ENCODE measurements around the gene TUBB2B.
"Not testable (repeated sequence)": the region's sequence is repeated elsewhere in the genome, so short reads cannot be mapped to it uniquely, and the experiment has no call there.

The TUBB2B gene

DNA sequence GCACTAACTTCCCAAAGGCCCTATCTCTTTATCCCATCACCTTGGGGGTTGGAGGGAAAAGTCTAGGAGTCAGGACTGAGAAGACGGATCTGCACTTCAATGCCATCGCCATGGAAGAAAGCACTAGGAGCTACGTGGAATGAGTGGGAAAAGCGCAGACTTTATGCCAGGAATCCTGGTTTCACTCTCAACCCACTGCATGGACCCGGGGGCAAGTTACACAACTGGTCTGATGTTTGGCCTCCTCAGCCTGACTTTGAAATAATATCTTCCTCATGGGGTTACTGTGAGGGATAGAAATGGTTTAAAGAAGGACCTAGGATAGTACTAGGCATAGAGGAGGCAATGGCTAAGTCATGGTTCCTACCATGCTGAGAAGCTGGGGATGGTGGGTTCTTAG lies 17.8 kb upstream of the TUBB2B start:
- WGBS, 2 experiments: 94 to 97% methylated on average over 5 of the region's 5 CpGs
- H3K27me3 ChIP-seq (ENCODE audit: control insufficient read depth, insufficient read depth, low read length, poor library complexity, severe bottlenecking): no peaks in the 10 kb centered on the region

DNA sequence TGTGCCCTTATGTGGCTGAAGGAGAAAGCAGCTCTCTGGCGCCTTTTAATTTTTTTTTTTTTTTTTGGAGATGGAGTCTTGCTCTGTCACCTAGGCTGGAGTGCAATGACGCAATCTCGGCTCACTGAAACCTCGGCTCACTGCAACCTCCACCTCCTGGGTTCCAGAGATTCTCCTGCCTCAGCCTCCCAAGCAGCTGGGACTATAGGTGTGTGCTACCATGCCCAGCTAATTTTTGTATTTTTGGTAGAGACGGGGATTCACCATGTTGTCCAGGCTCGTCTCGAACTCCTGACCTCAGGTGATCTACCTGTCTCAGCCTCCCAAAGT lies 17.3 kb upstream of the TUBB2B start:
- H3K4me1 ChIP-seq (ENCODE audit: control insufficient read depth, insufficient read depth, low read length): peaks cover 23% of the 10 kb centered on the region
- H3K9me3 ChIP-seq (ENCODE audit: control insufficient read depth, low read length); H3K4me3 ChIP-seq (ENCODE audit: insufficient read depth, low read depth, low read length); H3K36me3 ChIP-seq (ENCODE audit: control insufficient read depth, insufficient read depth, low read length); H3K27me3 ChIP-seq (ENCODE audit: control insufficient read depth, insufficient read depth, low read length, poor library complexity, severe bottlenecking); H3K27ac ChIP-seq (ENCODE audit: insufficient read depth, low read depth, low read length, poor library complexity, severe bottlenecking): not testable (repeated sequence)
- 94 to 95% methylated on average over 7 of the region's 7 CpGs for WGBS, 2 experiments

More for the DNA sequence above, 17.8 kb upstream of the TUBB2B start:
- H3K36me3 ChIP-seq (ENCODE audit: control insufficient read depth, insufficient read depth, low read length): no peaks in the 10 kb centered on the region
- no peak overlapping the region for H3K27ac ChIP-seq (ENCODE audit: insufficient read depth, low read depth, low read length, poor library complexity, severe bottlenecking)
- no peaks in the 10 kb centered on the region for H3K9me3 ChIP-seq (ENCODE audit: control insufficient read depth, low read length)
- H3K4me1 ChIP-seq (ENCODE audit: control insufficient read depth, insufficient read depth, low read length): peaks cover 27% of the 10 kb centered on the region
- H3K4me3 ChIP-seq (ENCODE audit: insufficient read depth, low read depth, low read length): no peak overlapping the region

DNA sequence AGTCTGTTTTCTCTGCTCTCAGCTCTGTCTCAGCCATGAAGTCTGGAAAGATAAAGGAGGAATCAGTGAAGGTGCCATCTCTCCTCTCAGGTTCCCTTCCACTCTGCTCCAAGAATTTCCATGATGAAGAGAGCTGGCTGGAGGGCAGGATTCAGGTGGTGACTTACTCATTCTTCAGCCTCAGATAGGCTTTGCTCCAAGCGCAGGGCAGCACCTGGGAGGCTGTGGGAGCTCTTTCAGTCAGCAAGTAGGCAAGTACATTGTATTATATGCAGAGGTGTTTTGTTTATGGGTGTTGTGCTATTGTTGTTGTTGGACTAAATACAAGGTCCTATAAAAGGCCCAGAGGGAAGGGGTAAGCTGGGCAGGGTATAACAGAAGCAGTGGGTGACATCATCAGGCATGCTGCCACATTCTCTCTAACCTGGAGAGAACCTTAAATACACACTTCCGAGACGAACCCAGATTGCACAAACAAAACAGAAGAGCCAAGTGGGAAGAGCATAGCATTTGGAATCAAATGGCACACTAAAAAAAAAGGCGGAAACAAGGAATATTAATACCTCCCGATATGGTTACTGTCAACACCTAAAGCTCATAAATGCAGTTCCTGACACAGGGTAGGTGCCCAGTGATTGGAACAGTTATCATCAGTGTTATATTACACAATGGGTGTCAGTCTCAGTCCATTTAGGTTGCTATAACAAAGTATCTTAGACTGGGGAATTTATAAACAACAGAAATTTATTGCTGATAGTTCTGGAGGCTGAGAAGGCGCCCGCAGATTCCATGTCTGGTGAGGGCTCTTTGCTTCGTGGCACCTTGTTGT lies 16.8 kb upstream of the TUBB2B start:
- H3K27me3 ChIP-seq (ENCODE audit: control insufficient read depth, insufficient read depth, low read length, poor library complexity, severe bottlenecking): no peaks in the 10 kb centered on the region
- no peaks in the 10 kb centered on the region for H3K9me3 ChIP-seq (ENCODE audit: control insufficient read depth, low read length)
- H3K4me1 ChIP-seq (ENCODE audit: control insufficient read depth, insufficient read depth, low read length): peaks cover 17% of the 10 kb centered on the region
- no peak overlapping the region for H3K27ac ChIP-seq (ENCODE audit: insufficient read depth, low read depth, low read length, poor library complexity, severe bottlenecking)
- 95 to 96% methylated on average over 8 of the region's 8 CpGs for WGBS, 2 experiments
- H3K4me3 ChIP-seq (ENCODE audit: insufficient read depth, low read depth, low read length): no peak overlapping the region
- H3K36me3 ChIP-seq (ENCODE audit: control insufficient read depth, insufficient read depth, low read length): no peaks in the 10 kb centered on the region

DNA sequence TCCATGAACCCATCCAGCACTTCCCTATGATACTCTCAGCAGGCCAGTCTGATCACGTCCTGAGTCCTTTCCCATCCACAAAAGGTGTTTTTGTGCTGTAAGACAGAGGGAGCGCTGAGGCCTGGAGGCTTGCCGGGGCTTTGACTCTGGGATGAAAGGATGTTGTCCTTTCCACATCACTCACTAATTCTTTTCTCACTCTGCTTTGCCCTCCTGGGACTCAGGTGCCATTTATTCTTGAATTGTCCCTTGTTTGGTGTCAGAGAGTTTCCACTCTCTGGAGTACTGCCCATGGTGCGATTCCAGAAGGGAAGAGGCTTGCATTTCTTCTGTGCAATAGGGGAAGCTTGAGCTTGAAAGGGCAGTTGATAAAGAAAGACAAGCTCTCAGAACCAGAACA lies 15.3 kb upstream of the TUBB2B start:
- Histone ChIP-seq H3K27me3 (ENCODE audit: control insufficient read depth, insufficient read depth, low read length, poor library complexity, severe bottlenecking) (no peaks in the 10 kb centered on the region), H3K9me3 (ENCODE audit: control insufficient read depth, low read length) (no peaks in the 10 kb centered on the region), H3K4me3 (ENCODE audit: insufficient read depth, low read depth, low read length) (no peak overlapping the region), H3K27ac (ENCODE audit: insufficient read depth, low read depth, low read length, poor library complexity, severe bottlenecking) (no peak overlapping the region), H3K36me3 (ENCODE audit: control insufficient read depth, insufficient read depth, low read length) (no peaks in the 10 kb centered on the region), H3K4me1 (ENCODE audit: control insufficient read depth, insufficient read depth, low read length) (peaks cover 8% of the 10 kb centered on the region)
- 58 to 87% methylated on average over 1 to 4 of the region's 4 CpGs for WGBS, 2 experiments

DNA sequence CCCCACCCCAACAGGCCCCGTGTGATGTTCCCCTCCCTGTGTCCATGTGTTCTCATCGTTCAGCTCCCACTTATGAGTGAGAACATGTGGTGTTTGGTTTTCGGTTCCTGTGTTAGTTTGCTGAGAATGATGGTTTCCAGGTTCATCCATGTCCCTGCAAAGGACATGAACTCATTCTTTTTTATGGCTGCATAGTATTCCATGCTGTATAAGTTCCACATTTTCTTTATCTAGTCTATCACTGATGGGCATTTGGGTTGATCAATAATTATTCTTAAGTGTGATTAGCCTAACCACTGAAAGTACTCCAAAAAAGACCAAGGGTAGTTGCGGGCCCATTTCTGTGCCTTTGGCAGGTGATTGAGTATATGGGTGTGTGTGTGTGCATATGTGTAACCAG lies 14.3 kb upstream of the TUBB2B start:
- WGBS, 2 experiments: 93 to 98% methylated on average over 3 of the region's 4 CpGs
- H3K9me3 ChIP-seq (ENCODE audit: control insufficient read depth, low read length); H3K27me3 ChIP-seq (ENCODE audit: control insufficient read depth, insufficient read depth, low read length, poor library complexity, severe bottlenecking); H3K4me1 ChIP-seq (ENCODE audit: control insufficient read depth, insufficient read depth, low read length); H3K36me3 ChIP-seq (ENCODE audit: control insufficient read depth, insufficient read depth, low read length); H3K4me3 ChIP-seq (ENCODE audit: insufficient read depth, low read depth, low read length); H3K27ac ChIP-seq (ENCODE audit: insufficient read depth, low read depth, low read length, poor library complexity, severe bottlenecking): not testable (repeated sequence)

DNA sequence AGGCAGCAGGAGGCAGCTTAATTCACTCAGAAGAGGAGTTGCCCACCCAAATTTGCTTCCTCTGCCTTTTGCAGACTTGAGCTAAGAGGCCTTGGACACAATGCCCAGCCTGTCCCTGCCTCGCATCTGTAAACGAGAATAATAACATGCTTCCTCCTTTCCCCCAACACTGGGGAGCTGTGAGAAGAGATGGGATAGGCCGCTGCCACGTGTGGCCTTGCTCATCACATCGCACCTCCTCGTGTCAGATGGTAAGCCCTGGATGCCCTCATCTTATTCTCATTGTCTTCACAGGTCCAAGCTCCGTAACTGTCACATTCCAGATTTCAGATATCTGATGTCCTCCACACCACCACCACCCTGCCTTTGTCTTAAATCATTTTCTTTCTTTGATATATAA lies 13.1 kb upstream of the TUBB2B start:
- Histone ChIP-seq H3K27ac (ENCODE audit: insufficient read depth, low read depth, low read length, poor library complexity, severe bottlenecking) (no peak overlapping the region), H3K4me1 (ENCODE audit: control insufficient read depth, insufficient read depth, low read length) (no peaks in the 10 kb centered on the region), H3K9me3 (ENCODE audit: control insufficient read depth, low read length) (no peaks in the 10 kb centered on the region), H3K36me3 (ENCODE audit: control insufficient read depth, insufficient read depth, low read length) (no peaks in the 10 kb centered on the region), H3K27me3 (ENCODE audit: control insufficient read depth, insufficient read depth, low read length, poor library complexity, severe bottlenecking) (no peaks in the 10 kb centered on the region), H3K4me3 (ENCODE audit: insufficient read depth, low read depth, low read length) (no peak overlapping the region)
- WGBS, 2 experiments: 80 to 83% methylated on average over 7 of the region's 7 CpGs

DNA sequence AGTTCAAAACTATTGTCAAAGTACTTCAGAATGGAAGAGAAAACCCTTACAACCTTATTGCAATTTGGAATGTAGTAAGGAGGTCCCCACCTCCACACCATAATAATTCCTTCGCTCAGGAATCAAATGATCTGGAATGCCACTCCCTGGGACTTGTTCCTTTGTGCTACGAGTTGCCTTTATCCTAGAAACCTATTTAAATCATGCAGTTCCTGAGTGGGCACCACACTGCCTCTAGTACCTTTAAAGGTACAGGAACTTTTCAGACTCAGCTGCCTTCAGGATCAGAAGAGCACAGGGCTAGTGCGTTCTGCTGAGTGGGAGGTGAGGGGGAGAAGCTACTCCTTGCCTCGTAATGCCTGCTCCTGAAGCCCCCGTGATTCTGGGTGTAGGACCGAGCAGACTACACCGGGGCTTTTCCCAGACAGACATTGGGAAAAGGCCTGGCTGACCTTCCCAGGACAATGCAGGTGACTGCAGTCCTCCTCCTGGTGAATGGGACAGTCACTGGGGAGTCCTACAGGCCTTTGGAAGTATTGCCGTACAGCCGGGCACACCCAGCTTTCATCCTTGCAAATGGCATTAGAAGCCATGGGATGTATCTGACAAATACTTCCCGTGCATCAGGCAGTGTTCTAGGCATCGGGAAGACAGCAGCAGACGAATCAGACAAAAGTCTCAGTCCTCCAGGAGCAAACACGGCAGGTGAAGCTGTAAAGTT lies 11.8 kb upstream of the TUBB2B start:
- Histone ChIP-seq H3K4me1 (ENCODE audit: control insufficient read depth, insufficient read depth, low read length) (no peaks in the 10 kb centered on the region), H3K9me3 (ENCODE audit: control insufficient read depth, low read length) (no peaks in the 10 kb centered on the region), H3K27me3 (ENCODE audit: control insufficient read depth, insufficient read depth, low read length, poor library complexity, severe bottlenecking) (no peaks in the 10 kb centered on the region), H3K27ac (ENCODE audit: insufficient read depth, low read depth, low read length, poor library complexity, severe bottlenecking) (no peak overlapping the region), H3K4me3 (ENCODE audit: insufficient read depth, low read depth, low read length) (no peak overlapping the region), H3K36me3 (ENCODE audit: control insufficient read depth, insufficient read depth, low read length) (no peaks in the 10 kb centered on the region)
- WGBS, 2 experiments: 81 to 85% methylated on average over 13 of the region's 13 CpGs

DNA sequence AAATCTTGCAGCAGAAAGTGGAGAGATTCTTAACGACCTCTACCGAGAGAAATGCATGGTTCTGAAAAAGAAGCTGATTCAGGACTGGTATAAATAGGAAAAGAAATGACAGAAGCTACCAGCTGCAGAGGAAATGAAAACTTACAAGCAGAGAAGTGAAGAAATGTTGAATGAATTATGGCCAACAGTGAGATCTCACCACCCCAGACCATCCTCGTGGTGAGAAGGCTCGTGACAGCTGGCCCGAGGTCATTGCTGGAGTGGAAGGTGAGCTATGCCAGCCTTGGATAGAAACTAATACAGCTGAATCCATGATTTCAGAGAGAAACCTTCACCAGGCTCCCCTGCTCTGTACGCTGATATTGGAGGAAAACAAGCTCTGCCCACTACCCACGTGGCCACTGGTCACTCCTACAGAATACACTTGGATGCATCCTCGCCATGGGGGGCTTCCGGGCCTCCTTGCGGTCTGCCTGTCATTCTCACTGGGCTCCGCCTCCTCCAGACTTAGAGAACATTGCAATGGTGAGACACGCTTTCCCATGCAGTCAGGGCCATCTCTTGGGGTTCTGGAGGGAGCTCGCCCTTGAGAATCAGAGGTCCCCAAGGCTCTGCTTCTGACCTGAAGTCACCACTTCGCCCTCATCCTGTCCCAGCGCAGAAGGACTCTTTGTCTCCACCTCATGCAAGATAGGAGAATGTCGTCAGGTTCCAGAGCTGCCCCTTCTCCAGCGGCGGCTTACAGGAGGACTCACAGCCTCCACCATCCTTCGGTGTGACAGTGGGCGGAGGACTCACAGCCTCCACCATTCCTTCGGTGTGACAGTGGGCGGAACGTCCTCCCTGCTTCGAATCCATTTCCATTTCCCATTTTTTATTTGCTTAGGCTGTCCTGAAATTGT lies 10.6 kb upstream of the TUBB2B start:
- Histone ChIP-seq H3K4me3 (ENCODE audit: insufficient read depth, low read depth, low read length) (no peak overlapping the region), H3K27ac (ENCODE audit: insufficient read depth, low read depth, low read length, poor library complexity, severe bottlenecking) (no peak overlapping the region)

DNA sequence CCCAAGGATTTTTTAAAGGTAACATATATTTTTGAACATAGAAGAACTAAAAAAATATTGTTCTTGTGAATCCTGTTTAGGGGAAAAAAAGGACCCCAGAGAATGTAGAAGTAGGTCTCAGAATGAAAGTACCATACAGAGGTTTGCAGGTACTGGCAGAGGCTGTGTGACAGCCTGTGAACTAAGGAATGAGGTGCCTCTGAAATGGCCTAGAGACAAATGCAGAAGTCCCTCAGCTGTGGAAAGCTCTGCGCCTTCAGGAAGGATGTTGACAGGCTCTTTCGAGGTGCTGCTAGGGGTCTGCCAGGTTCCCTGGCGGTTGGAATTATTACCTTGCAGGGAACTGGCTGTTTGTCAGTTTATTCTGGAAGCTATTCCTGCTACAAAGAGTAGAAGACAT lies 8.6 kb upstream of the TUBB2B start:
- Histone ChIP-seq H3K4me3 (ENCODE audit: insufficient read depth, low read depth, low read length) (no peak overlapping the region), H3K27ac (ENCODE audit: insufficient read depth, low read depth, low read length, poor library complexity, severe bottlenecking) (no peak overlapping the region), H3K9me3 (ENCODE audit: control insufficient read depth, low read length) (no peaks in the 10 kb centered on the region), H3K36me3 (ENCODE audit: control insufficient read depth, insufficient read depth, low read length) (no peaks in the 10 kb centered on the region), H3K4me1 (ENCODE audit: control insufficient read depth, insufficient read depth, low read length) (no peaks in the 10 kb centered on the region), H3K27me3 (ENCODE audit: control insufficient read depth, insufficient read depth, low read length, poor library complexity, severe bottlenecking) (no peaks in the 10 kb centered on the region)
- WGBS, 2 experiments: 92 to 93% methylated on average over 3 of the region's 3 CpGs

More for the DNA sequence above, 10.6 kb upstream of the TUBB2B start:
- H3K4me1 ChIP-seq (ENCODE audit: control insufficient read depth, insufficient read depth, low read length): no peaks in the 10 kb centered on the region
- H3K36me3 ChIP-seq (ENCODE audit: control insufficient read depth, insufficient read depth, low read length): no peaks in the 10 kb centered on the region
- WGBS, 2 experiments: 92 to 94% methylated on average over 24 of the region's 24 CpGs
- no peaks in the 10 kb centered on the region for H3K27me3 ChIP-seq (ENCODE audit: control insufficient read depth, insufficient read depth, low read length, poor library complexity, severe bottlenecking)
- H3K9me3 ChIP-seq (ENCODE audit: control insufficient read depth, low read length): no peaks in the 10 kb centered on the region

DNA sequence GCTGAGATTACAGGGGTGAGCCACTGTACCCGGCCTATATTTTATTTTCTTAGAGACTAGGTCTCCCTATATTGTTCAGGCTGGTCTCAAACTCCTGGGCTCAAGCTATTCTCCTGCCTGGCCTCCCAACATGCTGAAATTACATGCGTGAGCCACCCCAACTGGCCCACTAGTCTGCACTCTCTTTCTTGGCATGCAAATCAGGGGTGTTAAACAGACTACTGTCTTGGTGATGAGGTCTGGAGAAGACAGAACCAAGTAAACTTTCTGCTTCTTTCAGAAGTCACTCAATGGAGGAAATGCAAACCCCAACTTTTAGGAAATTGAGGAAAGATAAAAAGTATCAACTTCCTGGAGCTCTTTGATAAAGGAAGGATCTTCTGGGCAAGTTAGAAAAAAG lies 8.0 kb upstream of the TUBB2B start:
- no peaks in the 10 kb centered on the region for H3K36me3 ChIP-seq (ENCODE audit: control insufficient read depth, insufficient read depth, low read length)
- peaks cover 5% of the 10 kb centered on the region for H3K4me1 ChIP-seq (ENCODE audit: control insufficient read depth, insufficient read depth, low read length)
- peaks cover 2% of the 10 kb centered on the region for H3K27me3 ChIP-seq (ENCODE audit: control insufficient read depth, insufficient read depth, low read length, poor library complexity, severe bottlenecking)
- H3K9me3 ChIP-seq (ENCODE audit: control insufficient read depth, low read length): no peaks in the 10 kb centered on the region
- no peak overlapping the region for H3K27ac ChIP-seq (ENCODE audit: insufficient read depth, low read depth, low read length, poor library complexity, severe bottlenecking)
- no peak overlapping the region for H3K4me3 ChIP-seq (ENCODE audit: insufficient read depth, low read depth, low read length)
- WGBS, 2 experiments: 92 to 93% methylated on average over 2 of the region's 2 CpGs
